Sigmoid colon (tissue), 4 donors: ENCODE measurements around the gene CCDC24.

ENCODE experiments used
- CTCF ChIP-seq, 4 experiments: fragments of 450-650 bp in 3 of 4; fragments of 200-600 bp in 1 of 4; IDR thresholded peaks; one replicate each; pipeline ENCODE4 v1.5.1; 2016 to 2019; ENCODE audit warnings: antibody characterized with exemption in 4 of 4, mild to moderate bottlenecking in 3 of 4, moderate library complexity in 2 of 4
- POLR2AphosphoS5 ChIP-seq, 4 donors: sonication (generic); formaldehyde crosslinking; IDR thresholded peaks; one replicate each; pipeline ENCODE4 v1.6.1; 2017; ENCODE audit warnings: antibody characterized with exemption in 4 of 4

- TF ChIP-seq CTCF (IDR thresholded peaks at IDR 0.05) (no peak), POLR2AphosphoS5 (IDR thresholded peaks at IDR 0.05) (no peak)
Measured at GRCh38 chr1:43975249-43975961, 16.0 kb upstream of the CCDC24 start.
